Mesendoderm (in vitro differentiated cells): ENCODE results near the gene IRX4.

Experiments used
- DNase-seq: peaks from one replicate; pipeline ENCODE4 v3.0.0; 2013
- H2AK5ac ChIP-seq: 2 replicates; pipeline ENCODE4 v1.6.1; 2013; ENCODE audit warnings: low read length, inconsistent platforms
- H2BK120ac ChIP-seq: 2 replicates; pipeline ENCODE4 v1.6.1; 2013; ENCODE audit warnings: low read depth, mild to moderate bottlenecking, low read length, moderate library complexity, mixed read lengths
- H2BK15ac ChIP-seq: replicated peaks from 2 replicates; pipeline ENCODE4 v1.6.1; 2013; ENCODE audit warnings: low read depth, mild to moderate bottlenecking, moderate library complexity
- H2BK5ac ChIP-seq: 2 replicates; pipeline ENCODE4 v1.6.1; 2013; ENCODE audit warnings: low read length, inconsistent platforms
- H3K18ac ChIP-seq: 2 replicates; pipeline ENCODE4 v1.6.1; 2013; ENCODE audit warnings: mild to moderate bottlenecking, low read length, mixed read lengths
- H3K23ac ChIP-seq: one replicate; pipeline ENCODE4 v1.6.1; 2013; ENCODE audit warnings: low read length
- H3K27ac ChIP-seq: 2 replicates; pipeline ENCODE4 v1.5.1; 2013; ENCODE audit warnings: low read depth, mild to moderate bottlenecking, inconsistent platforms, low read length, moderate library complexity
- H3K27me3 ChIP-seq: 2 replicates; pipeline ENCODE4 v1.6.1; 2013; ENCODE audit warnings: low read length, control low read depth, mild to moderate bottlenecking, inconsistent platforms; ENCODE audit not compliant: insufficient read depth, poor library complexity
- H3K36me3 ChIP-seq: 2 replicates; pipeline ENCODE4 v1.6.1; 2013; ENCODE audit warnings: low read length, inconsistent platforms; ENCODE audit not compliant: control insufficient read depth, insufficient read depth
- H3K4ac ChIP-seq: one replicate; pipeline ENCODE4 v1.6.1; 2013; ENCODE audit warnings: low read depth, mild to moderate bottlenecking, low read length, moderate library complexity
- H3K4me1 ChIP-seq: 2 replicates; pipeline ENCODE4 v1.6.1; 2013; ENCODE audit warnings: low read depth, low read length, inconsistent platforms; ENCODE audit not compliant: control insufficient read depth
- H3K4me2 ChIP-seq: 2 replicates; pipeline ENCODE4 v1.6.1; 2013; ENCODE audit warnings: low read length
- H3K4me3 ChIP-seq: 2 replicates; pipeline ENCODE4 v1.5.1; 2013; ENCODE audit warnings: mild to moderate bottlenecking, low read length
- H3K56ac ChIP-seq: one replicate; pipeline ENCODE4 v1.6.1; 2013; ENCODE audit warnings: low read length
- H3K79me1 ChIP-seq: 2 replicates; pipeline ENCODE4 v1.6.1; 2013; ENCODE audit warnings: low read length, inconsistent platforms
- H3K79me2 ChIP-seq: 2 replicates; pipeline ENCODE4 v1.6.1; 2013; ENCODE audit warnings: mild to moderate bottlenecking, low read length; ENCODE audit not compliant: control insufficient read depth, insufficient read depth
- H3K9ac ChIP-seq: 2 replicates; pipeline ENCODE4 v1.6.1; 2013; ENCODE audit warnings: low read length, inconsistent platforms
- H4K5ac ChIP-seq: one replicate; pipeline ENCODE4 v1.6.1; 2013; ENCODE audit warnings: low read length
- H4K8ac ChIP-seq: one replicate; pipeline ENCODE4 v1.6.1; 2013; ENCODE audit warnings: low read depth, mild to moderate bottlenecking, control low read depth, low read length, moderate library complexity
- whole genome bisulfite sequencing: extraction: QIAGEN DNeasy Blood & Tissue Kit; methylation state at CpG from one replicate; pipeline ENCODE4 v1.1.7; 2013; ENCODE audit warnings: low lambda C conversion rate, missing lambda C conversion rate; ENCODE audit not compliant: insufficient coverage; ENCODE audit errors: extremely low coverage; 5-methylcytosine and 5-hydroxymethylcytosine counted together

IRX4 gene

GRCh38 chr5:1852324-1852947 lies 30.3 kb downstream of the IRX4 start:
- H3K79me1 ChIP-seq, result no peaks in the 10 kb centered on the region
- no peak for DNase-seq
- H3K36me3 ChIP-seq, result no peaks in the 10 kb centered on the region
- H3K9ac ChIP-seq, result no peak overlapping the region
- H2BK120ac ChIP-seq, result no peak overlapping the region
- no peak overlapping the region for H3K56ac ChIP-seq
- no peak overlapping the region for H3K4me3 ChIP-seq
- no peak overlapping the region for H3K23ac ChIP-seq
- peaks cover 27% of the 10 kb centered on the region for H3K27me3 ChIP-seq
- no CpG with 5 or more reads among the region's 23 CpGs for WGBS
- no peaks in the 10 kb centered on the region for H3K79me2 ChIP-seq
- H3K18ac ChIP-seq, result no peak overlapping the region
- H2BK5ac ChIP-seq, result no peak overlapping the region
- H4K5ac ChIP-seq, result no peak overlapping the region
- no peak overlapping the region for H2AK5ac ChIP-seq
- H3K4me2 ChIP-seq, result no peak overlapping the region
- H2BK15ac ChIP-seq, result no peak overlapping the region
- H3K27ac ChIP-seq, result no peak overlapping the region
- no peak overlapping the region for H3K4ac ChIP-seq
- no peaks in the 10 kb centered on the region for H3K4me1 ChIP-seq
- H4K8ac ChIP-seq, result no peak overlapping the region

GRCh38 chr5:1851290-1851934 lies 31.3 kb downstream of the IRX4 start:
- H3K23ac ChIP-seq, result no peak overlapping the region

GRCh38 chr5:1850324-1851154 lies 32.2 kb downstream of the IRX4 start:
- no peak overlapping the region for H3K23ac ChIP-seq
- no peak overlapping the region for H2BK120ac ChIP-seq
- H3K79me1 ChIP-seq, result no peaks in the 10 kb centered on the region
- H3K27me3 ChIP-seq, result peaks cover 27% of the 10 kb centered on the region
- H3K4me3 ChIP-seq, result no peak overlapping the region
- H3K9ac ChIP-seq, result no peak overlapping the region
- no peak for DNase-seq
- H3K4me1 ChIP-seq, result no peaks in the 10 kb centered on the region
- H3K18ac ChIP-seq, result no peak overlapping the region
- H3K56ac ChIP-seq, result no peak overlapping the region
- H4K5ac ChIP-seq, result no peak overlapping the region
- H2BK15ac ChIP-seq, result no peak overlapping the region
- H3K79me2 ChIP-seq, result no peaks in the 10 kb centered on the region
- no peak overlapping the region for H2BK5ac ChIP-seq
- no peak overlapping the region for H2AK5ac ChIP-seq
- no peak overlapping the region for H3K4me2 ChIP-seq
- no peaks in the 10 kb centered on the region for H3K36me3 ChIP-seq
- no peak overlapping the region for H3K4ac ChIP-seq
- H4K8ac ChIP-seq, result no peak overlapping the region
- no peak overlapping the region for H3K27ac ChIP-seq
- WGBS, result no CpG with 5 or more reads among the region's 29 CpGs

More at GRCh38 chr5:1851290-1851934, 31.3 kb downstream of the IRX4 start:
- Histone ChIP-seq H4K5ac (no peak overlapping the region), H3K4ac (no peak overlapping the region), H2AK5ac (no peak overlapping the region), H3K79me1 (no peaks in the 10 kb centered on the region), H3K9ac (peak overlapping the region; percentile 11), H2BK15ac (no peak overlapping the region), H4K8ac (no peak overlapping the region), H3K4me2 (peak overlapping the region; percentile 57), H3K79me2 (no peaks in the 10 kb centered on the region), H3K18ac (no peak overlapping the region), H3K4me3 (no peak overlapping the region), H2BK5ac (no peak overlapping the region), H3K4me1 (no peaks in the 10 kb centered on the region), H3K27me3 (peaks cover 27% of the 10 kb centered on the region), H3K36me3 (no peaks in the 10 kb centered on the region), H2BK120ac (no peak overlapping the region), H3K56ac (peak overlapping the region; percentile 42), H3K27ac (no peak overlapping the region)
- no peak for DNase-seq
- WGBS, result no CpG with 5 or more reads among the region's 34 CpGs

- Histone ChIP-seq H3K27ac (no peak overlapping the region), H3K4me2 (no peak overlapping the region), H3K4me3 (no peak overlapping the region), H2BK5ac (no peak overlapping the region), H3K27me3 (peaks cover 26% of the 10 kb centered on the region), H3K4ac (no peak overlapping the region), H3K18ac (no peak overlapping the region), H2BK120ac (no peak overlapping the region), H3K56ac (no peak overlapping the region), H2BK15ac (no peak overlapping the region), H3K4me1 (no peaks in the 10 kb centered on the region), H4K5ac (no peak overlapping the region), H2AK5ac (no peak overlapping the region), H4K8ac (no peak overlapping the region), H3K23ac (no peak overlapping the region), H3K79me1 (no peaks in the 10 kb centered on the region), H3K36me3 (no peaks in the 10 kb centered on the region), H3K9ac (no peak overlapping the region), H3K79me2 (no peaks in the 10 kb centered on the region)
- DNase-seq, result no peak
- no CpG with 5 or more reads among the region's 9 CpGs for WGBS
Measured at GRCh38 chr5:1847611-1848010, 35.1 kb downstream of the IRX4 start.

- Histone ChIP-seq H3K4me3 (no peak overlapping the region), H3K36me3 (no peaks in the 10 kb centered on the region), H3K27ac (no peak overlapping the region), H3K23ac (no peak overlapping the region), H3K4me2 (no peak overlapping the region), H2BK15ac (no peak overlapping the region), H3K4ac (no peak overlapping the region), H3K27me3 (peaks cover 25% of the 10 kb centered on the region), H3K4me1 (no peaks in the 10 kb centered on the region), H2BK5ac (no peak overlapping the region), H3K56ac (no peak overlapping the region), H2BK120ac (no peak overlapping the region), H2AK5ac (no peak overlapping the region), H3K79me2 (no peaks in the 10 kb centered on the region), H4K5ac (no peak overlapping the region), H3K9ac (no peak overlapping the region), H3K79me1 (no peaks in the 10 kb centered on the region), H3K18ac (no peak overlapping the region), H4K8ac (no peak overlapping the region)
- DNase-seq, result no peak
- WGBS, result no CpG with 5 or more reads among the region's 10 CpGs
Measured at GRCh38 chr5:1847056-1847455, 35.7 kb downstream of the IRX4 start.
